Superior temporal gyrus (tissue), 1 donor: ENCODE data around the gene OXTR.
A peak's percentile ranks its signal among the peaks of the same experiment; 100 is the strongest.

Source experiments
- DNase-seq: peaks from one replicate; pipeline ENCODE4 v3.0.0-alpha.2; 2016; ENCODE audit errors: extremely low spot score

Gene OXTR

DNA sequence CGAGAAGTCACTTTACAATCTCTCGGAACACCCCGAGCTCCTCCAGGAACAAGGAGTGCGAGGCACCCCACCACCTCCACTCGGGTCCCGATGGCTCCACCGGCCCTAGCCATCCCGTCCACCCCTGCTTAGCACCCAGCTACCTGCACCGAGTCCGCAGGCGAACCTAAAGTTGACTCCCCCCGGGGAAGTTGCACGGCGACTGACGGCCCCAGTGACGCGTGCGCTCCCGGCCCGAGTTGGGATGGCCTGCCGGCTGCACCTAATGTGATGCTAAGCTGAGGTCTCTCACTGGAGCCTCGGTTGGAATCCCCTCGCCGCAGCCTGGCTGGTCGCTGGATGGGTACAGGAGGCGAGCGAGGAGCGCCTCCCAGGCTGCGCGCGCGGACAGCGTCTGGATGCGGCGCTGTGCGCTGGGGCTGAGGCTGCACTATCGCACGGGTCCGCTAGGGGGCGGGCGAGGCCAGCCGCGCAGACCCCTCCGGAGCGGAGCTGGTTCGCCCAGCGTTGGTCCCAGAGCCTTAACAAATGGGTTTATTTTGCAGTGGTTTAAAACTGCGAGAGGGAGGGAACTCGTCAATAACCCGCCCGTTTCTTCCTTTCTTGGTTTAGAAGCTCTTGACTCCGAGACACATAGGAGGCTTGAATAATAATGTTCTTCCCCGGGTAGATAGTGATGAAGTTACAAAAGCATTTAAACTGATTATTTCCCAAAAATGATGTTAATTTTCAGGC, at the start of gene OXTR:
Gene OXTR (minus strand): TSS at position 526 of the 735 bp plus-strand sequence. CDS start 1,426 bp downstream, outside the sequence.
- DNase-seq: peak; percentile 79

GRCh38 chr3:8817486-8817885, 48.1 kb upstream of the OXTR start:
- DNase-seq: no peak

GRCh38 chr3:8816106-8816505, 46.7 kb upstream of the OXTR start:
- DNase-seq: no peak

GRCh38 chr3:8813411-8813810, 44.0 kb upstream of the OXTR start:
- no peak for DNase-seq

- DNase-seq: no peak
These were observed 41.1 kb upstream of the OXTR start for GRCh38 chr3:8810561-8810960.

DNA sequence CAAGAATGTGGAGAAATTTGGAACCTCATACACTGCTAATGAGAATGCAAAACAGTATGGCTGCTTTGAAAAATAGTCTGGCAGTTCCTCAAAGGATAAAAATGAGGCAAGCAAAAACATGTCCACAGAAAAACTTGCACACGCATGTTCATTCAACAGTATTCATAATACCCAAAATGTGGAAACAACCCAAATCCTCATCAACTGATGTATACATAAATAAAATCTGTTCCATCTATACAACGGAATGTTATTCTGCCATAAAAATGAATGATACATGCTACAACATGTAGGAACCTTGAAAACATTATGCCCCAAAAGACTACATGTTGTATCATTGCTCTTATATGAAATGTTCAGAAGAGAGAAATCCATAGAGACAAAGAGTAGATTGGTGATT, 36.4 kb upstream of the OXTR start:
- no peak for DNase-seq

- DNase-seq: no peak
These were observed 32.8 kb upstream of the OXTR start for GRCh38 chr3:8802256-8802655.

DNA sequence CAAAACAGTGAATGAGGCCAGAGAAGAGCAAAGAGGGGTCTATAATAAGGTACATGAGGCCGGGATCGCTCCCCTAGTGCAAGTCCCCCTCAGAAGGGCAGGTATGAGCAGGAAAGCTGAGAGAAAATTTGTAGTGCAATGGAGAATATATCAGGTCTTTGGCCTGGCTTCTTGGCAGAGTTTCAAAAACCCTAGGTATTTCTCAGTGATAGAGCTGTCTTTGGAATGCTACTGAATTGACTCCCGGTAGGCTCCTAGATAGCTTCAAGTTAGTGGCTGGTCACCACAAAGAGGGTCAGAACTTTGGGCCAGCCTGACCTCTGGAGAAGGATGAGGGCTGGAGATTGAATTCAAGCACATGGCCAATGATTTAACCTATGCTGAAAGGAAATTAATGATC, 30.6 kb upstream of the OXTR start:
- DNase-seq: no peak

- DNase-seq: no peak
These were observed 24.8 kb upstream of the OXTR start for GRCh38 chr3:8794247-8794646.

- no peak for DNase-seq
These were observed 23.8 kb upstream of the OXTR start for GRCh38 chr3:8793242-8793641.

DNA sequence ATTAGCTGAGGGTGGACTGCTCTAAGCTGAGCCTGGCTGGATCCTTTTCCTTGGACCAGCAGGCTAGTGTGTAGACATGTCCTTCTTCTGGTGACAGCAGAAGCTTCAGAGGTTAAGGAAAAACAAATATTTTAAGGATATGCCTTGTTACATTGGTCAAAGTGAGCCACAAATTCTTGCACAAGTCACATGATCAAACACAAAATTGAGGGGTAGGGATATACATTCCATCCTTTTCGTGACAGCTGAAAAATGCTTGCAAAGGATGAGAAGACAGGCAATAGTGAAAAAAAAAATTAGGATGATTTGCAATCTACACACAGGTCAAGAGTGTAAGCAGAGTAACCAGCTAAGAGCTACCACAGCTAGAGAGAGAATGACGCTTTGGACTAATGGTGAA, 21.1 kb upstream of the OXTR start:
- DNase-seq: no peak

GRCh38 chr3:8784676-8785435, 15.4 kb upstream of the OXTR start:
- peak; percentile 36 for DNase-seq

DNA sequence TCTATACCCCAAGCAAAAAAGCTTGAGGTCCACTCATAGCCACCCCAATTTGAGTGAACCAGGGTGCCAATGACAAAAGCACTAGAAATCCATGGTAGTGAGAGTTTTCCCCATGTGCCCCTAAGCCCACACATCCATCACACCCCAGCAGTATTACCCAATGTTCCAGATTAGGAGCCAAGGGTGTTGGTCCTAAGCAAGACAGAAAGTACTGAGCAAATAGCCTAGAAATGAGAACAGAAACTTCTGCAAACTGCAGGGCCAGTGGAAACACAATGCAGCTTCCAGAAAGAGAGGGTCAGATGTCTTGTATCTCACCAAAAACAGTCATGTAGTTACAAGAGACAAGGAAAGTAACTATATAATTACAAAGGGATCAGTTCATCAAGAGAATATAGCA, 10.9 kb upstream of the OXTR start:
- no peak for DNase-seq

- DNase-seq: no peak
These were observed 9.1 kb upstream of the OXTR start for GRCh38 chr3:8778475-8778874.

DNA sequence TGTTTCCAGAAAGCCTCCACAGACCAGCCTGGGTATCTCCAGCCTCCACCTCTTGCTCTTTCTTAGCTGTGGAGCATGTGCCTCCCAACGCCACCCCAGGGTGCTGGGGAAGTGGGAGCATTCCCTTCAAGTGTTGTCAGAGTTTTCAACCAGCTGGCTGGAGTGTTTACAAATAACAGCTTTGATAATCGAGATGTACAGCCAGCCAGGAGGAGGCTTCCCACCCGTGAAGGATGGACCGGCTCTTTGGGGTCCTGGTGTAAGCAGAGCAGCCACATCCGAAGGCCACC, 8.5 kb upstream of the OXTR start:
- no peak for DNase-seq

GRCh38 chr3:8777201-8777977, 8.0 kb upstream of the OXTR start:
- DNase-seq: no peak

DNA sequence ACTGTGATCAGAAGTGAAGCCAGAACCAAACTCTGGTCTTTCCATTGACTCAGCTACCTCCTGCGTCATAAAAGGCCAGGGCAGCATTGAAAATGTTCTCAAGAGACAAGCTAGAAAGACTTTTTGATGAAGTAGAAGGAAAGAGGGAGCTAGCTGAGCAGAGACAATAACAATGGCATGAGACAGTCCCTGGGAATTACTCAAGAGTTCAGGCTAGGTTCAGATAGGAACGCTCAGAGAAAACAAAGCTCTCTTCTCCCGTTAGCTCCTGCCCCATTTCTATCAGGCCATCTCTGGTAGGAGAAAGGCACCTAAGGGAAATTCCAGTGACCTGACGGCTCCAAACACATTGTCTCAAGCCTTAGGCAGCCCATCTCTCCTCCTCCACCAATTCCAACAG, 7.0 kb upstream of the OXTR start:
- DNase-seq: no peak

- no peak for DNase-seq
These were observed 6.2 kb upstream of the OXTR start for GRCh38 chr3:8775602-8776001.

DNA sequence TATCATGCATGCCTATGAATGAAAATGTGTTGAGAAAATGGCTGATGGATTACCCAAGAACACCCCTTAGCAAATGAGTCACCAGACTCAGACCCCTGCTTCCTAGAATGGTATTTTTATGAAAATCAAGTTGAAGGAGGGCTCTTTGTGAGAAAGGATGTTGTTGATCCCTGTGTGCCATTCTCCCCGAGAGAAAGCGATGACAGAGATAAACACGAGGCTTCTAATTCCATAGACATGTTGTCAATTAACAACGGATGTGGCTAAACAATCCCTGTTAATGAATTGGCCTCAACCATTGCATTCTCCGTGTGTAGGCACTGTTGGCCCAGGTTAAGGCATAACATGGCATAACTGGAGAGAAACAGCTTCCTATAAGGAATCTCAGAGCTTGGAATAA, 5.8 kb upstream of the OXTR start:
- DNase-seq: no peak

DNA sequence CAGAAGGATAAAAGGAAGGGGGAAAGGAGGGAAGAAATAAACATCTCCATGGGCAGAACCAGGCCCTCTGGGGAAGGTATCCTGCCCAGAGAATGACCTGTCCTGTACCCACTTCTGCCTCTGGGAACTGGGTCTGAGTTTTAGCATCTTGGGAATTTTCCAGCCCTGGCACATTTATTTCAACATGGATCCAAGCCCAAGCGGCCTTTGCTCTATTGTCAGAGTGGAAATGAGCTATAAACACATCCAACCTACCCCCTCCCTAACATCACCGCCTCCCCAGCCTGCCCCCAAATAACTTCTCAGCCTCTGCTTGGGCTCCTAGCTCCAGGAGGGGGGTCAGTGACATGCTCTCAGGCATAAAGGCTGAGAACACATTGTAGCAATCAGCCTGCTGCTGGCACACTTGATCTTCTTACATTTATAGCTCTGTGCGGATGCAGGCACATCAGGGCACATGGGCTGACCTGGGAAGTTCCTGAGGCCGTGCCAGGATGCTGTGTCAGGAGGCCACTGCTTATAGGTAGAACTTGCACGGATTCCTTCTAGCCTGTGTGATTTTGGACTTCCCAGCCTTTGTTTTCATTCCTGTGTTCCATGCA, 4.6 kb upstream of the OXTR start:
- no peak for DNase-seq

GRCh38 chr3:8768364-8769087, 887 bp downstream of the OXTR start:
- DNase-seq: no peak
